K562 (cell line): Measurements from ENCODE around the gene TPBGL. TPM values are rescaled to one million over a fixed set of nuclear protein-coding genes. Genes with fewer than 3 reads are reported as not detected.

Source experiments
- CREB3L1 ChIP-seq: fragments of 450-650 bp; IDR thresholded peaks from 2 replicates; pipeline ENCODE4 v1.6.1; 2014; ENCODE audit warnings: low read depth, mild to moderate bottlenecking, moderate library complexity, borderline replicate concordance
- CREM ChIP-seq: IDR thresholded peaks from 2 replicates; pipeline ENCODE4 v1.6.1; 2014; ENCODE audit warnings: antibody characterized with exemption, low read depth
- KLF16 ChIP-seq: IDR thresholded peaks from 2 replicates; pipeline ENCODE4 v1.6.1; 2016; ENCODE audit warnings: antibody characterized with exemption
- NR2F6 ChIP-seq: fragments of 450-650 bp; formaldehyde crosslinking; IDR thresholded peaks from 2 replicates; pipeline ENCODE4 v1.4.0; 2020; ENCODE audit warnings: mild to moderate bottlenecking
- POU5F1 ChIP-seq: fragments of 150-350 bp; IDR thresholded peaks from 2 replicates; pipeline ENCODE4 v1.6.1; 2014; ENCODE audit warnings: borderline replicate concordance, low read length, low read depth, mild to moderate bottlenecking; ENCODE audit not compliant: partially characterized antibody
- RCOR1 ChIP-seq, 2 experiments: IDR thresholded peaks; 2 replicates each; pipeline ENCODE4 v1.6.1; 2012; ENCODE audit warnings: low read depth in 2 of 2, low read length in 2 of 2, borderline replicate concordance in 1 of 2, improper control_type of control experiment in 1 of 2
- ZKSCAN1 ChIP-seq: fragments of 150-350 bp; IDR thresholded peaks from 2 replicates; pipeline ENCODE4 v1.6.1; 2016; ENCODE audit warnings: low read depth, low read length
- ZNF175 ChIP-seq: fragments of 200-800 bp; sonication (Bioruptor generic); IDR thresholded peaks from 2 replicates; pipeline ENCODE4 v1.6.1; 2016; ENCODE audit warnings: low read depth, mild to moderate bottlenecking, missing genetic modification characterization, missing compliant biosample characterization
- ZNF24 ChIP-seq: fragments of 450-650 bp; IDR thresholded peaks from 2 replicates; pipeline ENCODE4 v1.6.1; 2016
- polyA plus RNA-seq, 8 experiments: library from polyadenylated mRNA; depleted of rRNA in 4 of 8; stranded (reverse) in 5 of 8; unstranded in 3 of 8; fragments of >200 nt; fragmentation: Nextera tagmentation in 2 of 8; fragmentation: Illumina TruSeq in 1 of 8; extraction: Ambion mirVana in 2 of 8; extraction: Trizol in 1 of 8; gene quantifications; 2 replicates each; pipeline versions ENCODE4 v1.2.1 to v1.2.3, GENCODE V29; 2011 to 2014; ENCODE audit warnings: inconsistent platforms in 1 of 8, missing spikeins in 1 of 8
- total RNA-seq, 7 experiments: library from RNA; depleted of rRNA in 6 of 7; stranded (reverse); fragments of >200 nt in 6 of 7; fragmentation: Illumina TruSeq in 2 of 7; extraction: Trizol in 2 of 7; gene quantifications; 2 replicates each; pipeline versions ENCODE4 v1.2.1 to v1.2.3, GENCODE V29; 2011 to 2021; ENCODE audit warnings: low replicate concordance in 1 of 7
- TF ChIP-seq, protein P1 (sequence below), 2 experiments: fragments of 200-800 bp in 1 of 2; sonication (Bioruptor generic) in 1 of 2; sonication (generic) in 1 of 2; formaldehyde crosslinking in 1 of 2; IDR thresholded peaks in 1 of 2; conservative IDR thresholded peaks in 1 of 2; 2 replicates each; pipeline versions ENCODE4 v1.5.0 to v1.6.1; 2016 to 2020; ENCODE audit warnings: missing compliant biosample characterization in 1 of 2, missing genetic modification characterization in 1 of 2, missing genetic modification reagents in 1 of 2

The TPBGL gene
- total and polyA plus RNA-seq, 9 of the 15 experiments (the other 6 are each of a cell fraction or from before 2014, with no cell fraction given): 0.04 to 0.11 (median 0.06) TPM; not detected in 6

DNA sequence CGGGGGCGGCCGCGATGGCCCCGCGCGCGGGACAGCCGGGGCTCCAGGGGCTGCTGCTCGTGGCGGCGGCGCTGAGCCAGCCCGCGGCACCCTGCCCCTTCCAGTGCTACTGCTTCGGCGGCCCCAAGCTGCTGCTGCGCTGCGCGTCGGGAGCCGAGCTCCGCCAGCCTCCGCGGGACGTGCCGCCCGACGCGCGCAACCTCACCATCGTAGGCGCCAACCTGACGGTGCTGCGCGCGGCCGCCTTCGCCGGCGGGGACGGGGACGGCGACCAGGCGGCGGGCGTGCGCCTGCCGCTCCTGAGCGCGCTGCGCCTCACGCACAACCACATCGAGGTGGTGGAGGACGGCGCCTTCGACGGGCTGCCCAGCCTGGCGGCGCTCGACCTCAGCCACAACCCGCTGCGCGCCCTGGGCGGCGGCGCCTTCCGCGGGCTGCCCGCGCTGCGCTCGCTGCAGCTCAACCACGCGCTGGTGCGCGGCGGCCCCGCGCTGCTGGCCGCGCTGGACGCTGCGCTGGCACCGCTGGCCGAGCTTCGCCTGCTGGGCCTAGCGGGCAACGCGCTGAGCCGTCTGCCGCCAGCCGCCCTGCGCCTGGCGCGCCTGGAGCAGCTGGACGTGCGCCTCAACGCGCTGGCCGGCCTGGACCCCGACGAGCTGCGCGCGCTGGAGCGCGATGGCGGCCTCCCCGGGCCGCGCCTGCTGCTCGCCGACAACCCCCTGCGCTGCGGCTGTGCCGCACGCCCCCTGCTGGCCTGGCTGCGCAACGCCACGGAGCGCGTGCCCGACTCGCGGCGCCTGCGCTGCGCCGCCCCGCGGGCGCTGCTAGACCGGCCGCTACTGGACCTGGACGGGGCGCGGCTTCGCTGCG is 697 bp downstream of the TPBGL start (continued):
- TF ChIP-seq, protein P1, sequence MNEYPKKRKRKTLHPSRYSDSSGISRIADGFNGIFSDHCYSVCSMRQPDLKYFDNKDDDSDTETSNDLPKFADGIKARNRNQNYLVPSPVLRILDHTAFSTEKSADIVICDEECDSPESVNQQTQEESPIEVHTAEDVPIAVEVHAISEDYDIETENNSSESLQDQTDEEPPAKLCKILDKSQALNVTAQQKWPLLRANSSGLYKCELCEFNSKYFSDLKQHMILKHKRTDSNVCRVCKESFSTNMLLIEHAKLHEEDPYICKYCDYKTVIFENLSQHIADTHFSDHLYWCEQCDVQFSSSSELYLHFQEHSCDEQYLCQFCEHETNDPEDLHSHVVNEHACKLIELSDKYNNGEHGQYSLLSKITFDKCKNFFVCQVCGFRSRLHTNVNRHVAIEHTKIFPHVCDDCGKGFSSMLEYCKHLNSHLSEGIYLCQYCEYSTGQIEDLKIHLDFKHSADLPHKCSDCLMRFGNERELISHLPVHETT (CRISPR knock-in tag; conservative IDR thresholded peaks at IDR 0.05 in 1 of 2, IDR thresholded peaks at IDR 0.05 in 1 of 2): peak in 1 of 2 experiments; percentile 57; a peak in 1 of 4 replicates
- TF ChIP-seq POU5F1 (peak; percentile 49), ZNF24 (0 out of 2 replicates have a peak, but pooled peaks have one; percentile 69), CREM (peak; percentile 82), NR2F6 (CRISPR knock-in tag) (peak; percentile 69; the same call in 1 of the 2 replicates), CREB3L1 (peak; percentile 72; the same call in 1 of the 2 replicates), ZKSCAN1 (peak; percentile 28; the same call in 1 of the 2 replicates), ZNF175 (CRISPR knock-in tag) (peak; percentile 79), KLF16 (0 out of 2 replicates have a peak, but pooled peaks have one; percentile 25), RCOR1 (IDR thresholded peaks at IDR 0.05; ENCODE audit: borderline replicate concordance in 1 of 2, low read depth in 2 of 2, low read length in 2 of 2) (peak in 1 of 2 experiments; percentile 75; a peak in 2 of 4 replicates)
- TF ChIP-seq, all 486 proteins: peak for 98
